Activated naive CD4-positive, alpha-beta T cell treated with anti-CD3 and anti-CD28 coated beads, Interleukin-2, amount 50 U/mL, for 16 hours (primary cell): Measurements from ENCODE around the gene STPG1.

Experiments used
- DNase-seq: peaks from one replicate; pipeline ENCODE4 v3.0.0-alpha.2; 2020

The STPG1 gene

GRCh38 chr1:24317081-24317480 is 96.5 kb downstream of the STPG1 start:
- DNase-seq: no peak

DNA sequence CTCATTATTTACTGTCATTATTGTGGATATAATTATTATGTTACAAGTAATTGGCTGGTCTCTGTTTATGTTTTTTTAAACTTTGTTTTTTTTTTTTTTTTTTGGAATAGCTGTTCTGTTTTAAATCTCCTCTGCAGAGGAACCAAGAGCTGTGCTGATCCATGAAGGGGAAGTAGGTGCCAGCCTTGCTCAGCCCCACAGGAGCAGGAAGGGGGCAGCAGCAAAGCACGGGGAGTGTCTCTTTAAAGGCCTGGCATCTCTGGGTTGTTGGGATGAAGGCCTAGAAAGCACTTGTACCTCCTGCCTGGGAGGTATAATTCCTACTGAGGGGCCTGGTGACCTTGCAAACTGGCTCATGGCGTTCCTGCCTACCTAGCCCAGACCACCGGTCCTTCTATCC is 96.9 kb downstream of the STPG1 start:
- DNase-seq: no peak

DNA sequence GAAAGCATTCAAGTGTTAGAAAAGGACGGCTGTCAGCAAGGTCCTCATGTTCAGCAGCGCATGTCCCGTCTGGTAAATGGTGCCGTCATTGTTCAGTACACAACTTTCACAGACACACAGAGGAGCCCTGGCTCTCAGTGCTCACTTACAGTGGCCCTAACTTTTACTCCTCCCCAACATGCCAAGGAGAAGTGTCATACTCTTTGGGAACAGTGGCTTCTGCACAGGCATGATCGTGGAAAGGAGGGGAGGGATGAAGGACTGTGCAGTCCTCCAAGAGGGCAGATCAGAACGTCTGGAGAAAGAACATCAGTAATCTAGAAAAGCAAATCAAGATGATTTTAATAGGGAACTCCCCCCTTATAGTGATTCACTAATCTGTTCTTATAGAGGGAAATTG is 98.2 kb downstream of the STPG1 start:
- DNase-seq: no peak

GRCh38 chr1:24311741-24312140 is 101.8 kb downstream of the STPG1 start:
- DNase-seq: no peak

GRCh38 chr1:24311234-24311633 is 102.3 kb downstream of the STPG1 start:
- no peak for DNase-seq

GRCh38 chr1:24309762-24310485 is 103.7 kb downstream of the STPG1 start:
- DNase-seq: no peak

DNA sequence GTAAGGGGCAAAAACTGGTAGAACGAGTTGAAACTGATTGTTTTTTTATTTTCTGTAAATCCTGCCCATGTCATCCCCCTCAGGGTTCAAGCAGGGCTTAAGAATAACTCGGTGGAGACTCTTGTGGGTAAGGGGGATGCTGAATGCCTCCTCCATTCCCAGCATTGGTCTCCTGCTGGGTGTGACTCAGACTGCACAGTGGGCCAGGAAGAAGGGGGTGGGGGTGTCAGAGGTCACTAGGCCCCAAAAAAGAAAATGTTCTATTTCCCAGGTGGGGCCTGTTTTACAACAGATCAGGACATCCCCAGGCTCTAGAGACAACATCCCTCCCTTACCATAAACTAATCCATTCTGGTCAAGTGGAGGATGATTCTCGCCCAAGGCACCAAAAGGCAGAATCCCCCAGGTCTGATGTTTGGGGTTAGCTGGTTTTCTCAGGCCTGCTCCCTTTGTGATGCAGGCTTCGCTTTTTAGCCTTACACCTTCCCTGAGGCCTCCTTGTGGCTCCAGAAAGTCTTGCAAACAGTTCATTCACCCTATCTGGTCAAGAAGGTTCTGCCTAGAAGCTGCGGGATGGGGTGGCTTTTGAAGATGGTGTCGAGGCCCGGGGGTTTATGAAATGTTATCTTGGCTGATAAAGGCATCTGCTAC is 105.1 kb downstream of the STPG1 start:
- DNase-seq: no peak
